HCT116 (cell line): ENCODE measurements around the gene SPIB. TPM values are rescaled to one million over a fixed set of nuclear protein-coding genes. Genes with fewer than 3 reads are reported as not detected.

Experiments
- ATAC-seq: fragments of 200-7000 bp; cut with Tn5 transposase; 2 replicates; pipeline ENCODE4 v1.9.1; 2020; ENCODE audit warnings: mild to moderate bottlenecking, moderate library complexity
- BruUV-seq: library from RNA; stranded (reverse); fragments of 400-500 nt; replicated peaks from 2 replicates; lab custom pipeline; 2021; lab: Mats Ljungman, UMichigan
- CTCF ChIA-PET: fragments of 300-600 bp; sonication (Branson Sonifier 250); formaldehyde crosslinking; loops from one replicate; lab custom pipeline; 2021; ENCODE audit warnings: antibody characterized with exemption; lab: Charles Lee
- POLR2A ChIA-PET: fragments of 300-600, 350-600 bp; sonication (Branson Sonifier 250); formaldehyde crosslinking; loops from one replicate; lab custom pipeline; 2021; ENCODE audit warnings: antibody characterized with exemption; lab: Charles Lee
- RAD21 ChIA-PET, 2 experiments: fragments of 300-600 bp; sonication (Branson Sonifier 250); formaldehyde crosslinking; loops; one replicate each; lab custom pipeline; 2023; ENCODE audit warnings: low total read pairs in 2 of 2; ENCODE audit not compliant: uncharacterized antibody in 2 of 2, unreplicated experiment in 2 of 2, low non-redundant PET in 1 of 2; lab: Charles Lee
- DNase-seq: peaks from one replicate; pipeline ENCODE4 v3.0.0-alpha.2; 2010; ENCODE audit warnings: low read depth, low spot score
- H2AFZ ChIP-seq: fragments of 200-600 bp; shearing (Covaris generic), sonication (generic); 2 replicates; pipeline ENCODE4 v1.6.1; 2017; ENCODE audit warnings: low read depth, mixed run types, mixed read lengths, antibody characterized with exemption, low read length; ENCODE audit not compliant: poor library complexity, severe bottlenecking
- H3K27ac ChIP-seq: 2 replicates; pipeline ENCODE4 v1.5.1; 2012; ENCODE audit warnings: low read depth, low read length
- H3K27me3 ChIP-seq: fragments of 200-600 bp; sonication (generic); 2 replicates; pipeline ENCODE4 v1.6.1; 2016; ENCODE audit warnings: mixed run types, low read length, mixed read lengths; ENCODE audit not compliant: insufficient read depth
- H3K36me3 ChIP-seq, 2 experiments: fragments of 200-500 bp in 1 of 2; fragments of 200-600 bp in 1 of 2; sonication (Bioruptor generic) in 1 of 2; sonication (generic) in 1 of 2; 2 replicates each; pipeline versions ENCODE4 v1.5.1 to v1.6.1; 2014 to 2016; ENCODE audit warnings: low read length in 2 of 2, inconsistent platforms in 1 of 2, mixed read lengths in 1 of 2, mixed run types in 1 of 2; ENCODE audit not compliant: insufficient read depth in 2 of 2, control insufficient read depth in 1 of 2
- H3K4me1 ChIP-seq, 2 experiments: fragments of 200-600 bp in 1 of 2; sonication (generic) in 1 of 2; 2 replicates each; pipeline versions ENCODE4 v1.5.1 to v1.6.1; 2012 to 2017; ENCODE audit warnings: low read length in 2 of 2, inconsistent platforms in 1 of 2, mild to moderate bottlenecking in 1 of 2, mixed read lengths in 1 of 2, mixed run types in 1 of 2, moderate library complexity in 1 of 2; ENCODE audit not compliant: insufficient read depth in 2 of 2, control insufficient read depth in 1 of 2
- H3K4me2 ChIP-seq: fragments of 200-600 bp; sonication (generic); 2 replicates; pipeline ENCODE4 v1.6.1; 2017; ENCODE audit warnings: mixed run types, low read length, mixed read lengths
- H3K4me3 ChIP-seq, 2 experiments: fragments of 200-600 bp in 1 of 2; sonication (generic) in 1 of 2; replicated peaks in 1 of 2; 2 replicates each; pipeline ENCODE4 v1.5.1; 2011 to 2016; ENCODE audit warnings: low read length in 2 of 2, control low read depth in 1 of 2, low read depth in 1 of 2, mild to moderate bottlenecking in 1 of 2, mixed read lengths in 1 of 2, mixed run types in 1 of 2
- H3K79me2 ChIP-seq: fragments of 200-600 bp; sonication (generic); 2 replicates; pipeline ENCODE4 v1.6.1; 2017; ENCODE audit warnings: mild to moderate bottlenecking, mixed run types, low read length, moderate library complexity, mixed read lengths; ENCODE audit not compliant: insufficient read depth
- H3K9ac ChIP-seq: fragments of 200-600 bp; sonication (generic); 2 replicates; pipeline ENCODE4 v1.6.1; 2016; ENCODE audit warnings: low read length, mixed read lengths
- H3K9me2 ChIP-seq: fragments of 200-600 bp; sonication (generic), shearing (Covaris generic); 2 replicates; pipeline ENCODE4 v1.6.1; 2017; ENCODE audit warnings: mixed run types, mild to moderate bottlenecking, moderate library complexity; ENCODE audit not compliant: insufficient read depth
- H3K9me3 ChIP-seq, 2 experiments: fragments of 200-500 bp in 1 of 2; fragments of 200-600 bp in 1 of 2; sonication (Bioruptor generic) in 1 of 2; sonication (generic) in 1 of 2; 2 replicates each; pipeline ENCODE4 v1.6.1; 2014 to 2017; ENCODE audit warnings: low read length in 2 of 2, mixed read lengths in 2 of 2, inconsistent platforms in 1 of 2, low read depth in 1 of 2, mild to moderate bottlenecking in 1 of 2, mixed run types in 1 of 2, moderate library complexity in 1 of 2; ENCODE audit not compliant: control insufficient read depth in 1 of 2, insufficient read depth in 1 of 2
- H4K20me1 ChIP-seq: fragments of 200-600 bp; sonication (generic), shearing (Covaris generic); 2 replicates; pipeline ENCODE4 v1.6.1; 2017; ENCODE audit warnings: mixed run types, mild to moderate bottlenecking, moderate library complexity; ENCODE audit not compliant: insufficient read depth
- CBX3 ChIP-seq: IDR thresholded peaks from 2 replicates; pipeline ENCODE4 v1.6.1; 2012; ENCODE audit warnings: low read depth
- CEBPB ChIP-seq: IDR thresholded peaks from 2 replicates; pipeline ENCODE4 v1.6.1; 2012; ENCODE audit warnings: low read depth
- POLR2A ChIP-seq: IDR thresholded peaks from 2 replicates; pipeline ENCODE4 v1.7.0; 2011; ENCODE audit warnings: borderline replicate concordance; ENCODE audit not compliant: insufficient read depth, insufficient read length; ENCODE audit errors: extremely low read depth
- SRF ChIP-seq: IDR thresholded peaks from 2 replicates; pipeline ENCODE4 v1.6.1; 2012; ENCODE audit warnings: low read depth
- ZNF274 ChIP-seq: fragments of 200-500 bp; sonication (Bioruptor generic); IDR thresholded peaks from 2 replicates; pipeline ENCODE4 v1.6.1; 2014; ENCODE audit warnings: mild to moderate bottlenecking, low read depth, low read length, inconsistent platforms
- intact Hi-C: fragments of 100-400 bp; cut with micrococcal nuclease; formaldehyde crosslinking; loops from 2 replicates; pipeline ENCODE4 v1.10.0; 2022
- total RNA-seq: library from RNA; stranded (reverse); gene quantifications from one replicate; pipeline ENCODE4 v1.2.1, GENCODE V29; 2021; ENCODE audit not compliant: unreplicated experiment
- TF ChIP-seq, protein P1 (sequence below): IDR thresholded peaks from 2 replicates; pipeline ENCODE4 v1.6.1; 2012; ENCODE audit warnings: low read depth
- TF ChIP-seq, protein P2 (sequence below), 3 experiments: fragments of 200-600 bp in 1 of 3; sonication (generic) in 1 of 3; IDR thresholded peaks in 2 of 3; conservative IDR thresholded peaks in 1 of 3; 2 replicates each; pipeline ENCODE4 v1.5.1; 2012 to 2017; ENCODE audit warnings: low read depth in 2 of 3, low read length in 2 of 3, antibody characterized with exemption in 1 of 3, borderline replicate concordance in 1 of 3, control low read depth in 1 of 3, mild to moderate bottlenecking in 1 of 3, mixed read lengths in 1 of 3, mixed run types in 1 of 3, moderate library complexity in 1 of 3; ENCODE audit not compliant: insufficient read depth in 1 of 3
- TF ChIP-seq, protein P3 (sequence below): IDR thresholded peaks from 2 replicates; pipeline ENCODE4 v1.6.1; 2012

Gene SPIB
- total RNA-seq, 1 experiment from 2014 or later = 0.96 TPM

DNA sequence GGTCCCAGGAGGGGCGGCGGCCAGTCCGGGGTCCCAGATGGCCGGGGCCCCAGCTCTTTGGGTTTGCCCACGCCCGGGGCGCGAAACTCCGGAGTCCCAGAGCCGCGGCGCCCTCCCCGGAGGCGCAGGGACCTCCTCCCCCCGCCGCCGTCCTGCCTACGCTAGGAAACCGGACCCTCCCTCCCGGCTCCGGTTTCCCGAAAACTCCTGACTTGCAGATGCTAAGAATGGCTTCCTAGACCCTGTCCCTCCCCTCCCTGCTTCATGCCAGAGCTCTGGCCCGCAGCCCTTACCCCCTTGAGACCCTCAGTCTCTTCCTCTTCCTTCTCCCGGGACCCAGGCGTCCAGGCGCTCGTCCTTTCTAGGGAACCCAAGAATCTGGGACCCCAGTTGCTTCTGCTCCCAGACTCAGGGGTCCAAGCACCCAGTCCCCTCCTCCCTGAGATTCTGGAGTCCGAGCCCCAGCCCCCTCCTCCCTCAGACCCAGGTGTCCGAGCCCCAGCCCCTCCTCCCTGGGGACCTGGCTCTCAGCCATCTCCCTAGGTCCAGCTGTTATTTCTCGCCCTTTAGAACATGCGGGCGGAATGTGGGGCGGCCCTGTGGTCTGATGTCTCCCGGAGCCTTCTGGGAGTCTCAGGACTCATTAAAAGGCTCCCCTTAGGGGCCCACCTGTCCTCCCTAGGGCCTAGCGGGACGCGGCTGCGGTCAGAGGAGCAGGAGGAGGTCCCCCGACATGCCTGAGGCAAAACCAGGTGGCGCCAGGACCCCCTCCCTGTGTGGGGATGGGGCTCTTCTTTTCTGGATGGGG, 13.7 kb downstream of the SPIB start, which contains the start of gene MYBPC2:
Gene MYBPC2, plus strand, starts transcription at position 672 of the 808 bp plus-strand sequence. Its CDS starts 62 bp downstream, at position 734.
- RAD21 ChIA-PET = no interaction called here
- DNase-seq = no peak
- Histone ChIP-seq H3K4me1 (peaks cover 6 to 21% of the 10 kb centered on the region in 2 experiments), H3K4me2 (peak within 1 kb of the TSS; percentile 73), H3K27me3 (no peaks in the 10 kb centered on the region), H3K79me2 (no peaks in the 10 kb centered on the region), H2AFZ (peak within 1 kb of the TSS; percentile 45), H3K27ac (peak within 1 kb of the TSS; percentile 49; the same call in 1 of the 2 replicates), H4K20me1 (no peaks in the 10 kb centered on the region), H3K9me3 (no peaks in the 10 kb centered on the region), H3K9ac (peak within 1 kb of the TSS; percentile 35; the same call in 1 of the 2 replicates), H3K36me3 (no peaks in the 10 kb centered on the region), H3K9me2 (no peaks in the 10 kb centered on the region), H3K4me3 (peak within 1 kb of the TSS; percentile 40 to 51)
- CTCF ChIA-PET = no interaction called here
- ATAC-seq = no peak; the same call in 1 of the 2 replicates
- POLR2A ChIA-PET = no interaction called here
- intact Hi-C loops = no loop called here
- TF ChIP-seq, protein P1, sequence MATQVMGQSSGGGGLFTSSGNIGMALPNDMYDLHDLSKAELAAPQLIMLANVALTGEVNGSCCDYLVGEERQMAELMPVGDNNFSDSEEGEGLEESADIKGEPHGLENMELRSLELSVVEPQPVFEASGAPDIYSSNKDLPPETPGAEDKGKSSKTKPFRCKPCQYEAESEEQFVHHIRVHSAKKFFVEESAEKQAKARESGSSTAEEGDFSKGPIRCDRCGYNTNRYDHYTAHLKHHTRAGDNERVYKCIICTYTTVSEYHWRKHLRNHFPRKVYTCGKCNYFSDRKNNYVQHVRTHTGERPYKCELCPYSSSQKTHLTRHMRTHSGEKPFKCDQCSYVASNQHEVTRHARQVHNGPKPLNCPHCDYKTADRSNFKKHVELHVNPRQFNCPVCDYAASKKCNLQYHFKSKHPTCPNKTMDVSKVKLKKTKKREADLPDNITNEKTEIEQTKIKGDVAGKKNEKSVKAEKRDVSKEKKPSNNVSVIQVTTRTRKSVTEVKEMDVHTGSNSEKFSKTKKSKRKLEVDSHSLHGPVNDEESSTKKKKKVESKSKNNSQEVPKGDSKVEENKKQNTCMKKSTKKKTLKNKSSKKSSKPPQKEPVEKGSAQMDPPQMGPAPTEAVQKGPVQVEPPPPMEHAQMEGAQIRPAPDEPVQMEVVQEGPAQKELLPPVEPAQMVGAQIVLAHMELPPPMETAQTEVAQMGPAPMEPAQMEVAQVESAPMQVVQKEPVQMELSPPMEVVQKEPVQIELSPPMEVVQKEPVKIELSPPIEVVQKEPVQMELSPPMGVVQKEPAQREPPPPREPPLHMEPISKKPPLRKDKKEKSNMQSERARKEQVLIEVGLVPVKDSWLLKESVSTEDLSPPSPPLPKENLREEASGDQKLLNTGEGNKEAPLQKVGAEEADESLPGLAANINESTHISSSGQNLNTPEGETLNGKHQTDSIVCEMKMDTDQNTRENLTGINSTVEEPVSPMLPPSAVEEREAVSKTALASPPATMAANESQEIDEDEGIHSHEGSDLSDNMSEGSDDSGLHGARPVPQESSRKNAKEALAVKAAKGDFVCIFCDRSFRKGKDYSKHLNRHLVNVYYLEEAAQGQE = no peak
- TF ChIP-seq POLR2A = no peak
- no peak for TF ChIP-seq SRF
- TF ChIP-seq, protein P2, sequence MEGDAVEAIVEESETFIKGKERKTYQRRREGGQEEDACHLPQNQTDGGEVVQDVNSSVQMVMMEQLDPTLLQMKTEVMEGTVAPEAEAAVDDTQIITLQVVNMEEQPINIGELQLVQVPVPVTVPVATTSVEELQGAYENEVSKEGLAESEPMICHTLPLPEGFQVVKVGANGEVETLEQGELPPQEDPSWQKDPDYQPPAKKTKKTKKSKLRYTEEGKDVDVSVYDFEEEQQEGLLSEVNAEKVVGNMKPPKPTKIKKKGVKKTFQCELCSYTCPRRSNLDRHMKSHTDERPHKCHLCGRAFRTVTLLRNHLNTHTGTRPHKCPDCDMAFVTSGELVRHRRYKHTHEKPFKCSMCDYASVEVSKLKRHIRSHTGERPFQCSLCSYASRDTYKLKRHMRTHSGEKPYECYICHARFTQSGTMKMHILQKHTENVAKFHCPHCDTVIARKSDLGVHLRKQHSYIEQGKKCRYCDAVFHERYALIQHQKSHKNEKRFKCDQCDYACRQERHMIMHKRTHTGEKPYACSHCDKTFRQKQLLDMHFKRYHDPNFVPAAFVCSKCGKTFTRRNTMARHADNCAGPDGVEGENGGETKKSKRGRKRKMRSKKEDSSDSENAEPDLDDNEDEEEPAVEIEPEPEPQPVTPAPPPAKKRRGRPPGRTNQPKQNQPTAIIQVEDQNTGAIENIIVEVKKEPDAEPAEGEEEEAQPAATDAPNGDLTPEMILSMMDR (IDR thresholded peaks at IDR 0.05 in 2 of 3, conservative IDR thresholded peaks at IDR 0.05 in 1 of 3; ENCODE audit: borderline replicate concordance in 1 of 3, insufficient read depth in 1 of 3, low read depth in 2 of 3, low read length in 2 of 3) = no peak
- TF ChIP-seq CEBPB = no peak
- TF ChIP-seq, protein P3, sequence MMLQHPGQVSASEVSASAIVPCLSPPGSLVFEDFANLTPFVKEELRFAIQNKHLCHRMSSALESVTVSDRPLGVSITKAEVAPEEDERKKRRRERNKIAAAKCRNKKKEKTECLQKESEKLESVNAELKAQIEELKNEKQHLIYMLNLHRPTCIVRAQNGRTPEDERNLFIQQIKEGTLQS = no peak
- no peak for TF ChIP-seq CBX3
- no peak for TF ChIP-seq ZNF274
- no TSS peak for BruUV-seq
